Thyroid gland (tissue), 4 donors: ENCODE results near the gene ST6GALNAC4. TPM values are rescaled to one million over a fixed set of nuclear protein-coding genes. Genes with fewer than 3 reads are reported as not detected.

Source experiments
- DNase-seq, 2 donors: peaks; one replicate each; pipeline ENCODE4 v3.0.0-alpha.2; 2019
- H3K27ac ChIP-seq, 3 donors: fragments of 200-600 bp; sonication (generic); 1 replicate in 2 of 3; 2 replicates in 1 of 3; pipeline ENCODE4 v1.5.1; 2016 to 2019; ENCODE audit warnings: mild to moderate bottlenecking in 1 of 3, moderate library complexity in 1 of 3
- H3K27me3 ChIP-seq: fragments of 200-600 bp; sonication (generic); one replicate; pipeline ENCODE4 v1.5.1; 2019
- H3K36me3 ChIP-seq, 2 donors: fragments of 200-600 bp; sonication (generic); one replicate each; pipeline ENCODE4 v1.5.1; 2016 to 2019
- H3K4me1 ChIP-seq, 2 donors: fragments of 200-600 bp; sonication (generic); one replicate each; pipeline ENCODE4 v1.5.1; 2017 to 2019
- H3K4me3 ChIP-seq, 3 donors: fragments of 200-600 bp; sonication (generic); replicated peaks in 1 of 3; 1 replicate in 2 of 3; 2 replicates in 1 of 3; pipeline ENCODE4 v1.5.1; 2016; ENCODE audit warnings: mild to moderate bottlenecking in 1 of 3
- H3K9me3 ChIP-seq: fragments of 200-600 bp; sonication (generic); one replicate; pipeline ENCODE4 v1.5.1; 2017
- CTCF ChIP-seq, 6 experiments: fragments of 200-600 bp in 3 of 6; fragments of 450-650 bp in 3 of 6; sonication (generic) in 3 of 6; IDR thresholded peaks; one replicate each; pipeline ENCODE4 v1.5.1; 2016 to 2019; ENCODE audit warnings: antibody characterized with exemption in 6 of 6, mild to moderate bottlenecking in 2 of 6, inconsistent platforms in 1 of 6, moderate library complexity in 1 of 6
- POLR2A ChIP-seq, 2 donors: fragments of 450-650 bp; IDR thresholded peaks; one replicate each; pipeline ENCODE4 v1.6.1; 2017; ENCODE audit warnings: antibody characterized with exemption in 2 of 2, mild to moderate bottlenecking in 2 of 2, moderate library complexity in 1 of 2
- WGBS, 2 donors: methylation state at CpG; one replicate each; pipeline ENCODE4 v1.1.5; 2017; 5-methylcytosine and 5-hydroxymethylcytosine counted together
- intact Hi-C: fragments of 100-400 bp; cut with DNase I; formaldehyde crosslinking; loops from one replicate; pipeline ENCODE4 v1.15.1; 2023
- total RNA-seq, 4 donors: library from RNA; depleted of rRNA; stranded (reverse); fragments of >200 nt; gene quantifications; one replicate each; pipeline ENCODE4 v1.2.3, GENCODE V29; 2016

The ST6GALNAC4 gene
- total RNA-seq, 4 donors from 2014 or later: 8.9 to 27.4 (median 19.1) TPM

GRCh38 chr9:127918183-127919107 is 1.6 kb upstream of the ST6GALNAC4 start:
- no peaks in the 10 kb centered on the region for H3K36me3 ChIP-seq
- peak overlapping the region in 2 of 3 donors; percentile 50 to 54 for H3K27ac ChIP-seq
- intact Hi-C loops: loop anchor here (5.0 kb wide), 1 partner anchor 181 kb away; the partner anchor contains the start of gene TOR2A
- no peak for DNase-seq
- 92 to 93% methylated on average over 6 to 8 of the region's 8 CpGs for WGBS, 2 donors
- H3K9me3 ChIP-seq: no peaks in the 10 kb centered on the region
- TF ChIP-seq CTCF (IDR thresholded peaks at IDR 0.05): no peak
- no peak for TF ChIP-seq POLR2A (IDR thresholded peaks at IDR 0.05)
- H3K4me3 ChIP-seq: no peak overlapping the region
- no peaks in the 10 kb centered on the region for H3K27me3 ChIP-seq
- peaks cover 22 to 46% of the 10 kb centered on the region in 2 donors for H3K4me1 ChIP-seq

GRCh38 chr9:127917603-127918002 is 762 bp upstream of the ST6GALNAC4 start:
- TF ChIP-seq POLR2A (IDR thresholded peaks at IDR 0.05) (no peak), CTCF (IDR thresholded peaks at IDR 0.05) (no peak)
- WGBS, 2 donors: 77 to 85% methylated on average over 6 of the region's 6 CpGs
- DNase-seq: no peak
- Histone ChIP-seq H3K36me3 (no peaks in the 10 kb centered on the region), H3K9me3 (no peaks in the 10 kb centered on the region), H3K4me3 (no peak overlapping the region), H3K4me1 (peaks cover 22 to 50% of the 10 kb centered on the region in 2 donors), H3K27ac (peak overlapping the region in 1 of 3 donors; percentile 24), H3K27me3 (no peaks in the 10 kb centered on the region)
- intact Hi-C loops: loop anchor here (5.0 kb wide), 1 partner anchor 180 kb away; the partner anchor contains the start of gene TOR2A

- TF ChIP-seq CTCF (IDR thresholded peaks at IDR 0.05): no peak
- TF ChIP-seq POLR2A (IDR thresholded peaks at IDR 0.05): no peak
- H3K27me3 ChIP-seq: no peaks in the 10 kb centered on the region
- H3K36me3 ChIP-seq: no peaks in the 10 kb centered on the region
- intact Hi-C loops: loop anchor here (5.0 kb wide), 1 partner anchor 179 kb away; the partner anchor contains the start of gene TOR2A
- peak overlapping the region; percentile 12 to 61 (median 57) for H3K4me3 ChIP-seq
- 39 to 42% methylated on average over 21 to 26 of the region's 27 CpGs for WGBS, 2 donors
- no peak for DNase-seq
- no peaks in the 10 kb centered on the region for H3K9me3 ChIP-seq
- peak overlapping the region in 2 of 3 donors; percentile 15 to 46 for H3K27ac ChIP-seq
- peaks cover 20 to 58% of the 10 kb centered on the region in 2 donors for H3K4me1 ChIP-seq
These were observed 781 bp downstream of the ST6GALNAC4 start for GRCh38 chr9:127915801-127916719.

- DNase-seq: no peak
- intact Hi-C loops: loop anchor here (5.0 kb wide), 1 partner anchor 178 kb away; the partner anchor contains the start of gene TOR2A
- no peaks in the 10 kb centered on the region for H3K9me3 ChIP-seq
- H3K36me3 ChIP-seq: no peaks in the 10 kb centered on the region
- no peaks in the 10 kb centered on the region for H3K27me3 ChIP-seq
- peaks cover 26 to 65% of the 10 kb centered on the region in 2 donors for H3K4me1 ChIP-seq
- TF ChIP-seq POLR2A (IDR thresholded peaks at IDR 0.05): no peak
- TF ChIP-seq CTCF (IDR thresholded peaks at IDR 0.05): no peak
- H3K4me3 ChIP-seq: no peak overlapping the region
- WGBS, 2 donors: 87 to 92% methylated on average over 5 of the region's 5 CpGs
- no peak overlapping the region for H3K27ac ChIP-seq
These were observed 1.5 kb downstream of the ST6GALNAC4 start for GRCh38 chr9:127915325-127915752.
